Fibroblast of lung (primary cell): ENCODE measurements around the gene COL15A1. TPM values are rescaled to one million over a fixed set of nuclear protein-coding genes. Genes with fewer than 3 reads are reported as not detected.

Source experiments
- DNase-seq, 2 donors: peaks; one replicate each; pipeline versions ENCODE4 v3.0.0 to v3.0.0-alpha.2; 2010; ENCODE audit warnings: low read depth in 2 of 2
- H2AFZ ChIP-seq: 2 replicates; pipeline ENCODE4 v1.5.1; 2012; ENCODE audit warnings: low read length, control low read depth, inconsistent platforms
- H3K27ac ChIP-seq: 2 replicates; pipeline ENCODE4 v1.5.1; 2011; ENCODE audit warnings: low read length, control low read depth; ENCODE audit not compliant: insufficient read depth
- H3K27me3 ChIP-seq: 2 replicates; pipeline ENCODE4 v1.5.1; 2011; ENCODE audit warnings: mild to moderate bottlenecking, low read length; ENCODE audit not compliant: control insufficient read depth, insufficient read depth
- H3K36me3 ChIP-seq: 2 replicates; pipeline ENCODE4 v1.5.1; 2011; ENCODE audit warnings: low read length; ENCODE audit not compliant: control insufficient read depth, insufficient read depth
- H3K4me1 ChIP-seq: 2 replicates; pipeline ENCODE4 v1.5.1; 2011; ENCODE audit warnings: low read length; ENCODE audit not compliant: control insufficient read depth, insufficient read depth; ENCODE audit errors: extremely low read depth
- H3K4me2 ChIP-seq: 2 replicates; pipeline ENCODE4 v1.5.1; 2011; ENCODE audit warnings: low read length, control low read depth; ENCODE audit not compliant: insufficient read depth; ENCODE audit errors: extremely low read depth
- H3K4me3 ChIP-seq, 4 experiments: fragments of 200-600 bp in 1 of 4; sonication (generic) in 1 of 4; replicated peaks in 1 of 4; 2 replicates each; pipeline ENCODE4 v1.5.1; 2011 to 2016; ENCODE audit warnings: low read length in 4 of 4, low read depth in 3 of 4, mild to moderate bottlenecking in 3 of 4, control low read depth in 2 of 4, inconsistent platforms in 1 of 4, mixed read lengths in 1 of 4; ENCODE audit not compliant: insufficient read depth in 1 of 4; ENCODE audit errors: control extremely low read depth in 1 of 4
- H3K79me2 ChIP-seq: 2 replicates; pipeline ENCODE4 v1.5.1; 2012; ENCODE audit warnings: mild to moderate bottlenecking, low read length, inconsistent platforms; ENCODE audit not compliant: control insufficient read depth, insufficient read depth
- H3K9ac ChIP-seq: 2 replicates; pipeline ENCODE4 v1.5.1; 2011; ENCODE audit warnings: mild to moderate bottlenecking, low read length, control low read depth; ENCODE audit not compliant: insufficient read depth
- H3K9me3 ChIP-seq: 2 replicates; pipeline ENCODE4 v1.5.1; 2012; ENCODE audit warnings: low read depth, low read length; ENCODE audit not compliant: control insufficient read depth, insufficient read depth
- H4K20me1 ChIP-seq: 2 replicates; pipeline ENCODE4 v1.5.1; 2011; ENCODE audit warnings: low read length; ENCODE audit not compliant: control insufficient read depth, insufficient read depth; ENCODE audit errors: extremely low read depth
- CTCF ChIP-seq, 2 donors: IDR thresholded peaks in 1 of 2; conservative IDR thresholded peaks in 1 of 2; 1 replicate in 1 of 2; 2 replicates in 1 of 2; pipeline ENCODE4 v1.5.1; 2011 to 2012; ENCODE audit warnings: low read length in 2 of 2, control low read depth in 1 of 2, inconsistent platforms in 1 of 2, low read depth in 1 of 2, mild to moderate bottlenecking in 1 of 2
- EZH2 ChIP-seq: IDR thresholded peaks from 2 replicates; pipeline ENCODE4 v1.5.1; 2012; ENCODE audit warnings: low read length, control low read depth, mild to moderate bottlenecking; ENCODE audit errors: missing control alignments
- polyA plus RNA-seq, 2 donors: library from polyadenylated mRNA; depleted of rRNA in 1 of 2; stranded (reverse) in 1 of 2; unstranded in 1 of 2; fragments of >200 nt; gene quantifications; 2 replicates each; pipeline ENCODE4 v1.2.1, GENCODE V29; 2011 to 2012; ENCODE audit warnings: missing spikeins in 1 of 2
- total RNA-seq: library from RNA; depleted of rRNA; stranded (reverse); fragments of >200 nt; gene quantifications from 2 replicates; pipeline ENCODE4 v1.2.1, GENCODE V29; 2014

The COL15A1 gene
- total and polyA plus RNA-seq, 2 donors (not counting 1 experiment from before 2014, with no cell fraction given), result 13.3 to 41.0 TPM

GRCh38 chr9:98935071-98935505 is 8.6 kb upstream of the COL15A1 start:
- no peaks in the 10 kb centered on the region for H3K9me3 ChIP-seq
- peaks cover 13% of the 10 kb centered on the region for H3K27me3 ChIP-seq
- H3K36me3 ChIP-seq, result no peaks in the 10 kb centered on the region
- no peak overlapping the region for H2AFZ ChIP-seq
- no peak overlapping the region for H3K4me2 ChIP-seq
- no peak for DNase-seq
- H3K4me3 ChIP-seq, result no peak overlapping the region
- H3K4me1 ChIP-seq, result no peaks in the 10 kb centered on the region
- no peaks in the 10 kb centered on the region for H4K20me1 ChIP-seq
- H3K79me2 ChIP-seq, result no peaks in the 10 kb centered on the region
- TF ChIP-seq CTCF (conservative IDR thresholded peaks at IDR 0.05 in 1 of 2, IDR thresholded peaks at IDR 0.05 in 1 of 2; ENCODE audit: low read depth in 1 of 2, low read length in 2 of 2) (no peak), EZH2 (no peak)
- H3K9ac ChIP-seq, result no peak overlapping the region
- H3K27ac ChIP-seq, result no peak overlapping the region

- Histone ChIP-seq H2AFZ (no peak overlapping the region), H3K4me2 (no peak overlapping the region), H4K20me1 (no peaks in the 10 kb centered on the region), H3K4me3 (no peak overlapping the region), H3K27me3 (peaks cover 30% of the 10 kb centered on the region), H3K27ac (no peak overlapping the region), H3K9ac (no peak overlapping the region), H3K36me3 (no peaks in the 10 kb centered on the region), H3K9me3 (no peaks in the 10 kb centered on the region), H3K4me1 (no peaks in the 10 kb centered on the region), H3K79me2 (no peaks in the 10 kb centered on the region)
- TF ChIP-seq EZH2, result no peak
- no peak for TF ChIP-seq CTCF (conservative IDR thresholded peaks at IDR 0.05 in 1 of 2, IDR thresholded peaks at IDR 0.05 in 1 of 2; ENCODE audit: low read depth in 1 of 2, low read length in 2 of 2)
- no peak for DNase-seq
Measured at GRCh38 chr9:98940276-98940675, 3.4 kb upstream of the COL15A1 start.

GRCh38 chr9:98941946-98942523 is 1.7 kb upstream of the COL15A1 start:
- Histone ChIP-seq H3K79me2 (no peaks in the 10 kb centered on the region), H3K9ac (no peak overlapping the region), H3K36me3 (no peaks in the 10 kb centered on the region), H3K4me3 (no peak overlapping the region), H3K27me3 (peaks cover 36% of the 10 kb centered on the region), H3K4me1 (no peaks in the 10 kb centered on the region), H2AFZ (no peak overlapping the region), H4K20me1 (no peaks in the 10 kb centered on the region), H3K27ac (no peak overlapping the region), H3K4me2 (no peak overlapping the region), H3K9me3 (no peaks in the 10 kb centered on the region)
- no peak for TF ChIP-seq EZH2
- DNase-seq, result no peak
